GM20000 (cell line): ENCODE measurements around the gene BCKDHB.
"Not testable (repeated sequence)": the region's sequence is repeated elsewhere in the genome, so short reads cannot be mapped to it uniquely, and the experiment has no call there.

Experiments
- DNase-seq: peaks from one replicate; pipeline ENCODE4 v3.0.0; 2012; ENCODE audit warnings: low spot score
- CTCF ChIP-seq: IDR thresholded peaks from 2 replicates; pipeline ENCODE4 v1.5.1; 2012; ENCODE audit warnings: mild to moderate bottlenecking, control low read depth; ENCODE audit errors: extremely low read depth, missing control alignments

BCKDHB gene

GRCh38 chr6:80276861-80277260 lies 170.4 kb downstream of the BCKDHB start:
- DNase-seq = no peak
- TF ChIP-seq CTCF = no peak

GRCh38 chr6:80277501-80277900 lies 171.0 kb downstream of the BCKDHB start:
- no peak for TF ChIP-seq CTCF
- DNase-seq = no peak

- DNase-seq = no peak
- no peak for TF ChIP-seq CTCF
These were observed 174.0 kb downstream of the BCKDHB start for GRCh38 chr6:80280262-80281010.

- no peak for TF ChIP-seq CTCF
- DNase-seq = no peak
These were observed 176.6 kb downstream of the BCKDHB start for GRCh38 chr6:80282913-80283554.

GRCh38 chr6:80287112-80287511 lies 180.6 kb downstream of the BCKDHB start:
- DNase-seq = no peak
- TF ChIP-seq CTCF = no peak

- DNase-seq = no peak
- TF ChIP-seq CTCF = no peak
These were observed 181.1 kb downstream of the BCKDHB start for GRCh38 chr6:80287607-80288006.

GRCh38 chr6:80289727-80290126 lies 183.3 kb downstream of the BCKDHB start:
- TF ChIP-seq CTCF = no peak
- no peak for DNase-seq

GRCh38 chr6:80294531-80294930 lies 188.1 kb downstream of the BCKDHB start:
- not testable (repeated sequence) for DNase-seq
